GM06990 (cell line): ENCODE data around the gene CD207.

ENCODE experiments used
- DNase-seq: peaks from one replicate; pipeline ENCODE4 v3.0.0-alpha.2; 2011; ENCODE audit not compliant: insufficient read length; ENCODE audit errors: extremely low read depth
- H3K27me3 ChIP-seq: replicated peaks from 2 replicates; pipeline ENCODE4 v1.6.0; 2011; ENCODE audit warnings: low read length; ENCODE audit not compliant: control insufficient read depth, insufficient read depth
- H3K36me3 ChIP-seq: 2 replicates; pipeline ENCODE4 v1.5.1; 2011; ENCODE audit warnings: low read length; ENCODE audit not compliant: control insufficient read depth, insufficient read depth
- H3K4me3 ChIP-seq: replicated peaks from 2 replicates; pipeline ENCODE4 v1.5.1; 2011; ENCODE audit warnings: low read depth, mild to moderate bottlenecking, control low read depth, low read length
- TF ChIP-seq, protein P1 (sequence below): IDR thresholded peaks from 2 replicates; pipeline ENCODE4 v1.5.1; 2011; ENCODE audit warnings: low read length, control low read depth, mild to moderate bottlenecking, inconsistent platforms; ENCODE audit not compliant: insufficient read depth, poor library complexity, severe bottlenecking

Gene CD207

DNA sequence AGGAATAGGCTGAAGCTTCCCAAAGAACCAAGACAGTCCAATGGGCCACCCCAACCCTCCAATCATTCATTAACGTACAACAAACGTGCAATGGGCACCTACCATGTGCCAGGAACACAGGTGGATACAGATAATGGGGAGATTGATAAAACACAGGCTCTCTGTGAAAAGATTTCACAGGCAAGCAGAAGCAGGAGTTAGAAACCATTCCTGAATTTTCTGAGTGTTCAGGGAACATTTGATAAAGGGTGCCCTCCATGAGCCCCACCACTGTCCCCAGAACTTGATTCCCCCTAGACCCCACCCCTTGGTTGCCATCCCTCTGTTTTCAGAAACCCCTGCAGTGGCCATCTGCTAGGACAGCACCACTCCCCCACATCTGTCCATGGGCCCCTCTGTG, 1.5 kb downstream of the CD207 start:
- peaks cover 2% of the 10 kb centered on the region for H3K27me3 ChIP-seq
- TF ChIP-seq, protein P1, sequence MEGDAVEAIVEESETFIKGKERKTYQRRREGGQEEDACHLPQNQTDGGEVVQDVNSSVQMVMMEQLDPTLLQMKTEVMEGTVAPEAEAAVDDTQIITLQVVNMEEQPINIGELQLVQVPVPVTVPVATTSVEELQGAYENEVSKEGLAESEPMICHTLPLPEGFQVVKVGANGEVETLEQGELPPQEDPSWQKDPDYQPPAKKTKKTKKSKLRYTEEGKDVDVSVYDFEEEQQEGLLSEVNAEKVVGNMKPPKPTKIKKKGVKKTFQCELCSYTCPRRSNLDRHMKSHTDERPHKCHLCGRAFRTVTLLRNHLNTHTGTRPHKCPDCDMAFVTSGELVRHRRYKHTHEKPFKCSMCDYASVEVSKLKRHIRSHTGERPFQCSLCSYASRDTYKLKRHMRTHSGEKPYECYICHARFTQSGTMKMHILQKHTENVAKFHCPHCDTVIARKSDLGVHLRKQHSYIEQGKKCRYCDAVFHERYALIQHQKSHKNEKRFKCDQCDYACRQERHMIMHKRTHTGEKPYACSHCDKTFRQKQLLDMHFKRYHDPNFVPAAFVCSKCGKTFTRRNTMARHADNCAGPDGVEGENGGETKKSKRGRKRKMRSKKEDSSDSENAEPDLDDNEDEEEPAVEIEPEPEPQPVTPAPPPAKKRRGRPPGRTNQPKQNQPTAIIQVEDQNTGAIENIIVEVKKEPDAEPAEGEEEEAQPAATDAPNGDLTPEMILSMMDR, result no peak
- H3K36me3 ChIP-seq, result no peaks in the 10 kb centered on the region
- no peak for DNase-seq
- no peak overlapping the region for H3K4me3 ChIP-seq

DNA sequence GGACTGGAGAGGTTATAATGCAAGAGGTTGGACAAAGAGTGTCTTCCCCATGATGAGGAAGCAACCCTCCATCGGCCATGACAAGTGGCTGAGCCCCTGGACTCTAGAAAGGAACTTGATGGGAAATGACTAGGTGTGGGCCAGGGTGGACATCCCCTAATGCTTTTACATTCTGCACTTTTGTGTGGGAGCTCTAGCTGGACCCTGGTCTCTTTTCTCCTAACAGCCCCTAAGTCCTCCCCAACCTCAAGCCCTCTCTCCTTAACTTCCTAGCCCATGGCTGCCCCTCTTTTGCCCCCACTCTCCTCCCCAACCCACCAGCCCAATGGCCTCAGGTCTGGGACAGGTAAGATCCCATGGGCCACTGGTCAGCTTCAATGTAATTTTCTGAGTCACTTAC, 2.4 kb downstream of the CD207 start:
- Histone ChIP-seq H3K4me3 (no peak overlapping the region), H3K27me3 (peaks cover 2% of the 10 kb centered on the region), H3K36me3 (no peaks in the 10 kb centered on the region)
- TF ChIP-seq, protein P1, result no peak
- no peak for DNase-seq

DNA sequence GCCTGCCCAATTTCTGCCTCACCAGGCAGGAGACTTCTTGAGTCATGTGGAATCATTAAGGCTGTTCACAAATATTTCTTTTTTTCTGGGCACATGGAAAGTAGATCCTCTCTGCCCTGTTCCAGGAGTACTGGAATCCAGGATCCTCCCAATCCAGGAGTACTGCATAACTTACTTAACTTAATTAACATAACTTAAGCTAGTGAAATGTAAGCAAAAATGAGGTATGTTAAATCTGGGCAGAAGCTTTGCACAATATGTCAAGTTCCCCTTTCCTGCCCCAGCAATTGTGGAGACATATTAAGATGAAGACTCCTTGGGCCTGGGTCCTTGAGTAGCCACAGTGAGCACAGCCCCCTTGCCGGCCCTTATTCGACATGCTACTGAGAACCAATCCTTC, 3.2 kb downstream of the CD207 start:
- TF ChIP-seq, protein P1, result no peak
- Histone ChIP-seq H3K36me3 (no peaks in the 10 kb centered on the region), H3K4me3 (no peak overlapping the region), H3K27me3 (peaks cover 2% of the 10 kb centered on the region)
- no peak for DNase-seq

GRCh38 chr2:70831861-70832260, 3.8 kb downstream of the CD207 start:
- Histone ChIP-seq H3K36me3 (no peaks in the 10 kb centered on the region), H3K27me3 (peaks cover 2% of the 10 kb centered on the region), H3K4me3 (no peak overlapping the region)
- no peak for DNase-seq
- TF ChIP-seq, protein P1, result no peak

GRCh38 chr2:70830366-70830765, 5.2 kb downstream of the CD207 start:
- peaks cover 2% of the 10 kb centered on the region for H3K27me3 ChIP-seq
- no peak overlapping the region for H3K4me3 ChIP-seq
- no peak for DNase-seq
- TF ChIP-seq, protein P1, result no peak
- no peaks in the 10 kb centered on the region for H3K36me3 ChIP-seq

DNA sequence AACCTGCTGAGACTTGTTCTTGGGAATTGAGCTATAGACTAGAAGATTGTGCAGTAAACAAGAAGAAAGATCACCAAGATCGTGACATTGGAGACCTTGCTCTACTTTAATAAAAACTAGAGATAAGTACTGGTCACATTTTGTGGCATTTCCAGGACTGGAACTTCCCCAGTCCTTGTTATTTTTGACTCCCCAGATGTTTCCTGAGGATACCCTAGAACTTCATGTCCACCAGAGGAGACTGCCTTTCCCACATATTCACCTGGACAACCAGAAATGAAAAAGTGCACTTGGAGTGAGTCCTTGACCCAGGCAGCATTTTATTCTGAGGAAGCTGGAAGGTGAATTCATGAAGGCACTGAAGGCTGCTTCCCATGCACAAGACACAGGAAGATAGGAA, 5.7 kb downstream of the CD207 start:
- no peaks in the 10 kb centered on the region for H3K36me3 ChIP-seq
- H3K4me3 ChIP-seq, result no peak overlapping the region
- no peak for DNase-seq
- peaks cover 2% of the 10 kb centered on the region for H3K27me3 ChIP-seq
- TF ChIP-seq, protein P1, result no peak
